Spleen (tissue), 11 donors: ENCODE measurements around the gene FAM219A. TPM values are rescaled to one million over a fixed set of nuclear protein-coding genes. Genes with fewer than 3 reads are reported as not detected.

Experiments
- DNase-seq: peaks from one replicate; pipeline ENCODE4 v3.0.0-alpha.2; 2020
- H3K27ac ChIP-seq, 8 donors: fragments of 200-600 bp; sonication (generic) in 7 of 8; 1 replicate in 4 of 8; 2 replicates in 4 of 8; pipeline versions ENCODE4 v1.5.0 to v1.8.0; 2016 to 2021; ENCODE audit warnings: inconsistent platforms in 4 of 8, mild to moderate bottlenecking in 4 of 8, moderate library complexity in 1 of 8
- H3K27me3 ChIP-seq, 7 donors: fragments of 200-600 bp; sonication (generic) in 6 of 7; replicated peaks in 1 of 7; 1 replicate in 4 of 7; 2 replicates in 3 of 7; pipeline versions ENCODE4 v1.5.0 to v1.8.0; 2016 to 2021; ENCODE audit warnings: inconsistent platforms in 3 of 7, mild to moderate bottlenecking in 1 of 7
- H3K36me3 ChIP-seq, 6 donors: fragments of 200-600 bp; sonication (generic) in 5 of 6; 1 replicate in 4 of 6; 2 replicates in 2 of 6; pipeline versions ENCODE4 v1.5.0 to v1.8.0; 2016 to 2021; ENCODE audit warnings: inconsistent platforms in 2 of 6
- H3K4me1 ChIP-seq, 6 donors: fragments of 200-600 bp; sonication (generic) in 5 of 6; 1 replicate in 3 of 6; 2 replicates in 3 of 6; pipeline versions ENCODE4 v1.5.0 to v1.8.0; 2016 to 2021; ENCODE audit warnings: inconsistent platforms in 3 of 6
- H3K4me3 ChIP-seq, 8 donors: fragments of 200-600 bp; sonication (generic) in 7 of 8; 1 replicate in 4 of 8; 2 replicates in 4 of 8; pipeline versions ENCODE4 v1.5.0 to v1.8.0; 2016 to 2021; ENCODE audit warnings: inconsistent platforms in 4 of 8, mild to moderate bottlenecking in 4 of 8, moderate library complexity in 2 of 8
- H3K9me3 ChIP-seq, 8 donors: fragments of 200-600 bp; sonication (generic) in 7 of 8; 1 replicate in 4 of 8; 2 replicates in 4 of 8; pipeline versions ENCODE4 v1.5.0 to v1.8.0; 2016 to 2021; ENCODE audit warnings: inconsistent platforms in 4 of 8
- CTCF ChIP-seq, 11 experiments: fragments of 200-600 bp in 7 of 11; fragments of 450-650 bp in 4 of 11; sonication (generic) in 4 of 11; IDR thresholded peaks in 8 of 11; conservative IDR thresholded peaks in 3 of 11; 1 replicate in 7 of 11; 2 replicates in 4 of 11; pipeline versions ENCODE4 v1.4.0 to v1.8.0; 2016 to 2021; ENCODE audit warnings: antibody characterized with exemption in 11 of 11, inconsistent platforms in 4 of 11, mild to moderate bottlenecking in 1 of 11
- POLR2A ChIP-seq, 3 donors: fragments of 450-650 bp; IDR thresholded peaks; one replicate each; pipeline ENCODE4 v1.5.1; 2017; ENCODE audit warnings: antibody characterized with exemption in 3 of 3, mild to moderate bottlenecking in 1 of 3
- POLR2AphosphoS5 ChIP-seq, 3 donors: sonication (generic); formaldehyde crosslinking; IDR thresholded peaks; one replicate each; pipeline ENCODE4 v1.5.1; 2017; ENCODE audit warnings: antibody characterized with exemption in 3 of 3
- WGBS, 5 donors: extraction: QIAGEN DNeasy Blood & Tissue Kit in 3 of 5; methylation state at CpG; one replicate each; pipeline versions ENCODE4 v1.1.5 to v1.1.7; 2013 to 2018; 5-methylcytosine and 5-hydroxymethylcytosine counted together
- intact Hi-C: fragments of 100-400 bp; cut with DNase I; formaldehyde crosslinking; loops from one replicate; pipeline ENCODE4 v1.15.0; 2023; ENCODE audit warnings: low total_unique reads
- polyA plus RNA-seq, 3 donors: library from polyadenylated mRNA; stranded (reverse); fragments of 200-250 nt; gene quantifications; one replicate each; pipeline ENCODE4 v1.2.1, GENCODE V29; 2013
- total RNA-seq, 7 donors: library from RNA; depleted of rRNA in 3 of 7; stranded (reverse); fragments of >200 nt in 3 of 7; fragmentation: NEBNext Ultra II Directional in 4 of 7; extraction: Animal tissue kit (Norgen Biotek cat#: 25700) in 4 of 7; gene quantifications; one replicate each; pipeline versions ENCODE4 v1.1.0 to v1.2.1, GENCODE V29; 2016 to 2021
- donor health status: healthy with polysubstance abuse.
- donor health status: DM: no; HTN: no; CAD: no; lungs with moderate emphysema.
- donor health status: DM: no; HTN: no; CAD: no.
- donor health status: Bipolar disorder and iron deficiency.
- donor health status: healthy.
- donor health status: DM: no; HTN: no; CAD: no.
- donor health status: DM: yes; HTN: yes; CAD: no.

The FAM219A gene
- total and polyA plus RNA-seq, 10 donors, result 3.2 to 26.9 (median 11.0) TPM

- Histone ChIP-seq H3K9me3 (no peaks in the 10 kb centered on the region), H3K4me1 (no peaks in the 10 kb centered on the region), H3K27me3 (no peaks in the 10 kb centered on the region), H3K27ac (no peak overlapping the region), H3K36me3 (no peaks in the 10 kb centered on the region), H3K4me3 (no peak overlapping the region)
- 21 to 29% (median 26%) methylated on average over 6 of the region's 6 CpGs for WGBS, 5 donors
- intact Hi-C loops, result no loop called here
- no peak for DNase-seq
- TF ChIP-seq POLR2A (IDR thresholded peaks at IDR 0.05), result no peak
- TF ChIP-seq POLR2AphosphoS5 (IDR thresholded peaks at IDR 0.05), result no peak
Measured at GRCh38 chr9:34413231-34413852, 45.0 kb downstream of the FAM219A start.

GRCh38 chr9:34412336-34412735 lies 46.0 kb downstream of the FAM219A start:
- Histone ChIP-seq H3K27ac (no peak overlapping the region), H3K4me3 (no peak overlapping the region), H3K9me3 (no peaks in the 10 kb centered on the region), H3K27me3 (no peaks in the 10 kb centered on the region), H3K36me3 (no peaks in the 10 kb centered on the region), H3K4me1 (no peaks in the 10 kb centered on the region)
- 34 to 95% (median 53%) methylated on average over 1 of the region's 1 CpG for WGBS, 5 donors
- no peak for DNase-seq
- TF ChIP-seq POLR2A (IDR thresholded peaks at IDR 0.05), result no peak
- no peak for TF ChIP-seq POLR2AphosphoS5 (IDR thresholded peaks at IDR 0.05)
- no peak for TF ChIP-seq CTCF (IDR thresholded peaks at IDR 0.05 in 8 of 11, conservative IDR thresholded peaks at IDR 0.05 in 3 of 11)
- intact Hi-C loops, result no loop called here

- H3K27me3 ChIP-seq, result no peaks in the 10 kb centered on the region
- H3K4me3 ChIP-seq, result no peak overlapping the region
- WGBS, 5 donors, result 74 to 92% (median 77%) methylated on average over 2 of the region's 2 CpGs
- no peak for DNase-seq
- H3K27ac ChIP-seq, result no peak overlapping the region
- no peaks in the 10 kb centered on the region for H3K9me3 ChIP-seq
- no peaks in the 10 kb centered on the region for H3K4me1 ChIP-seq
- intact Hi-C loops, result loop anchor here (10.0 kb wide), 2 partner anchors 96 to 186 kb away; no protein-coding TSS in a partner anchor
- TF ChIP-seq POLR2AphosphoS5 (IDR thresholded peaks at IDR 0.05), result no peak
- TF ChIP-seq POLR2A (IDR thresholded peaks at IDR 0.05), result no peak
- TF ChIP-seq CTCF (IDR thresholded peaks at IDR 0.05 in 8 of 11, conservative IDR thresholded peaks at IDR 0.05 in 3 of 11), result no peak
- peaks cover 0 to 19% (median 7%) of the 10 kb centered on the region in 6 donors for H3K36me3 ChIP-seq
Measured at GRCh38 chr9:34409154-34409553, 49.2 kb downstream of the FAM219A start.

GRCh38 chr9:34408173-34408572 lies 50.2 kb downstream of the FAM219A start:
- Histone ChIP-seq H3K27ac (no peak overlapping the region), H3K36me3 (peaks cover 0 to 26% (median 12%) of the 10 kb centered on the region in 6 donors), H3K9me3 (no peaks in the 10 kb centered on the region), H3K27me3 (no peaks in the 10 kb centered on the region), H3K4me3 (no peak overlapping the region), H3K4me1 (no peaks in the 10 kb centered on the region)
- WGBS, 5 donors, result 89 to 100% (median 95%) methylated on average over 1 of the region's 1 CpG
- no peak for DNase-seq
- TF ChIP-seq POLR2A (IDR thresholded peaks at IDR 0.05) (no peak), CTCF (IDR thresholded peaks at IDR 0.05 in 8 of 11, conservative IDR thresholded peaks at IDR 0.05 in 3 of 11) (no peak), POLR2AphosphoS5 (IDR thresholded peaks at IDR 0.05) (no peak)
- intact Hi-C loops, result loop anchor here (10.0 kb wide), 2 partner anchors 97 to 187 kb away; no protein-coding TSS in a partner anchor
